Fibroblast of lung (primary cell): Measurements from ENCODE around the gene NID1. TPM values are rescaled to one million over a fixed set of nuclear protein-coding genes. Genes with fewer than 3 reads are reported as not detected.

Experiments
- DNase-seq, 2 donors: peaks; one replicate each; pipeline versions ENCODE4 v3.0.0 to v3.0.0-alpha.2; 2010; ENCODE audit warnings: low read depth in 2 of 2
- H2AFZ ChIP-seq: 2 replicates; pipeline ENCODE4 v1.5.1; 2012; ENCODE audit warnings: low read length, control low read depth, inconsistent platforms
- H3K27ac ChIP-seq: 2 replicates; pipeline ENCODE4 v1.5.1; 2011; ENCODE audit warnings: low read length, control low read depth; ENCODE audit not compliant: insufficient read depth
- H3K27me3 ChIP-seq: 2 replicates; pipeline ENCODE4 v1.5.1; 2011; ENCODE audit warnings: mild to moderate bottlenecking, low read length; ENCODE audit not compliant: control insufficient read depth, insufficient read depth
- H3K36me3 ChIP-seq: 2 replicates; pipeline ENCODE4 v1.5.1; 2011; ENCODE audit warnings: low read length; ENCODE audit not compliant: control insufficient read depth, insufficient read depth
- H3K4me1 ChIP-seq: 2 replicates; pipeline ENCODE4 v1.5.1; 2011; ENCODE audit warnings: low read length; ENCODE audit not compliant: control insufficient read depth, insufficient read depth; ENCODE audit errors: extremely low read depth
- H3K4me2 ChIP-seq: 2 replicates; pipeline ENCODE4 v1.5.1; 2011; ENCODE audit warnings: low read length, control low read depth; ENCODE audit not compliant: insufficient read depth; ENCODE audit errors: extremely low read depth
- H3K4me3 ChIP-seq, 4 experiments: fragments of 200-600 bp in 1 of 4; sonication (generic) in 1 of 4; replicated peaks in 1 of 4; 2 replicates each; pipeline ENCODE4 v1.5.1; 2011 to 2016; ENCODE audit warnings: low read length in 4 of 4, low read depth in 3 of 4, mild to moderate bottlenecking in 3 of 4, control low read depth in 2 of 4, inconsistent platforms in 1 of 4, mixed read lengths in 1 of 4; ENCODE audit not compliant: insufficient read depth in 1 of 4; ENCODE audit errors: control extremely low read depth in 1 of 4
- H3K79me2 ChIP-seq: 2 replicates; pipeline ENCODE4 v1.5.1; 2012; ENCODE audit warnings: mild to moderate bottlenecking, low read length, inconsistent platforms; ENCODE audit not compliant: control insufficient read depth, insufficient read depth
- H3K9ac ChIP-seq: 2 replicates; pipeline ENCODE4 v1.5.1; 2011; ENCODE audit warnings: mild to moderate bottlenecking, low read length, control low read depth; ENCODE audit not compliant: insufficient read depth
- H3K9me3 ChIP-seq: 2 replicates; pipeline ENCODE4 v1.5.1; 2012; ENCODE audit warnings: low read depth, low read length; ENCODE audit not compliant: control insufficient read depth, insufficient read depth
- H4K20me1 ChIP-seq: 2 replicates; pipeline ENCODE4 v1.5.1; 2011; ENCODE audit warnings: low read length; ENCODE audit not compliant: control insufficient read depth, insufficient read depth; ENCODE audit errors: extremely low read depth
- EZH2 ChIP-seq: IDR thresholded peaks from 2 replicates; pipeline ENCODE4 v1.5.1; 2012; ENCODE audit warnings: low read length, control low read depth, mild to moderate bottlenecking; ENCODE audit errors: missing control alignments
- polyA plus RNA-seq, 2 donors: library from polyadenylated mRNA; depleted of rRNA in 1 of 2; stranded (reverse) in 1 of 2; unstranded in 1 of 2; fragments of >200 nt; gene quantifications; 2 replicates each; pipeline ENCODE4 v1.2.1, GENCODE V29; 2011 to 2012; ENCODE audit warnings: missing spikeins in 1 of 2
- total RNA-seq: library from RNA; depleted of rRNA; stranded (reverse); fragments of >200 nt; gene quantifications from 2 replicates; pipeline ENCODE4 v1.2.1, GENCODE V29; 2014
- TF ChIP-seq, protein P1 (sequence below), 2 donors: IDR thresholded peaks in 1 of 2; conservative IDR thresholded peaks in 1 of 2; 1 replicate in 1 of 2; 2 replicates in 1 of 2; pipeline ENCODE4 v1.5.1; 2011 to 2012; ENCODE audit warnings: low read length in 2 of 2, control low read depth in 1 of 2, inconsistent platforms in 1 of 2, low read depth in 1 of 2, mild to moderate bottlenecking in 1 of 2

NID1 gene
- total and polyA plus RNA-seq, 2 donors (not counting 1 experiment from before 2014, with no cell fraction given) = 29.1 to 152 TPM

- no peak for DNase-seq
- TF ChIP-seq EZH2 = no peak
- TF ChIP-seq, protein P1, sequence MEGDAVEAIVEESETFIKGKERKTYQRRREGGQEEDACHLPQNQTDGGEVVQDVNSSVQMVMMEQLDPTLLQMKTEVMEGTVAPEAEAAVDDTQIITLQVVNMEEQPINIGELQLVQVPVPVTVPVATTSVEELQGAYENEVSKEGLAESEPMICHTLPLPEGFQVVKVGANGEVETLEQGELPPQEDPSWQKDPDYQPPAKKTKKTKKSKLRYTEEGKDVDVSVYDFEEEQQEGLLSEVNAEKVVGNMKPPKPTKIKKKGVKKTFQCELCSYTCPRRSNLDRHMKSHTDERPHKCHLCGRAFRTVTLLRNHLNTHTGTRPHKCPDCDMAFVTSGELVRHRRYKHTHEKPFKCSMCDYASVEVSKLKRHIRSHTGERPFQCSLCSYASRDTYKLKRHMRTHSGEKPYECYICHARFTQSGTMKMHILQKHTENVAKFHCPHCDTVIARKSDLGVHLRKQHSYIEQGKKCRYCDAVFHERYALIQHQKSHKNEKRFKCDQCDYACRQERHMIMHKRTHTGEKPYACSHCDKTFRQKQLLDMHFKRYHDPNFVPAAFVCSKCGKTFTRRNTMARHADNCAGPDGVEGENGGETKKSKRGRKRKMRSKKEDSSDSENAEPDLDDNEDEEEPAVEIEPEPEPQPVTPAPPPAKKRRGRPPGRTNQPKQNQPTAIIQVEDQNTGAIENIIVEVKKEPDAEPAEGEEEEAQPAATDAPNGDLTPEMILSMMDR (conservative IDR thresholded peaks at IDR 0.05 in 1 of 2, IDR thresholded peaks at IDR 0.05 in 1 of 2; ENCODE audit: low read depth in 1 of 2, low read length in 2 of 2) = no peak
- Histone ChIP-seq H3K9me3 (no peaks in the 10 kb centered on the region), H3K79me2 (no peaks in the 10 kb centered on the region), H3K36me3 (no peaks in the 10 kb centered on the region), H3K27ac (no peak overlapping the region), H3K4me1 (peaks cover 5% of the 10 kb centered on the region), H3K27me3 (no peaks in the 10 kb centered on the region), H4K20me1 (no peaks in the 10 kb centered on the region), H2AFZ (no peak overlapping the region), H3K4me2 (no peak overlapping the region), H3K9ac (no peak overlapping the region), H3K4me3 (no peak overlapping the region)
These were observed 127.8 kb downstream of the NID1 start for GRCh38 chr1:235937123-235937522.

DNA sequence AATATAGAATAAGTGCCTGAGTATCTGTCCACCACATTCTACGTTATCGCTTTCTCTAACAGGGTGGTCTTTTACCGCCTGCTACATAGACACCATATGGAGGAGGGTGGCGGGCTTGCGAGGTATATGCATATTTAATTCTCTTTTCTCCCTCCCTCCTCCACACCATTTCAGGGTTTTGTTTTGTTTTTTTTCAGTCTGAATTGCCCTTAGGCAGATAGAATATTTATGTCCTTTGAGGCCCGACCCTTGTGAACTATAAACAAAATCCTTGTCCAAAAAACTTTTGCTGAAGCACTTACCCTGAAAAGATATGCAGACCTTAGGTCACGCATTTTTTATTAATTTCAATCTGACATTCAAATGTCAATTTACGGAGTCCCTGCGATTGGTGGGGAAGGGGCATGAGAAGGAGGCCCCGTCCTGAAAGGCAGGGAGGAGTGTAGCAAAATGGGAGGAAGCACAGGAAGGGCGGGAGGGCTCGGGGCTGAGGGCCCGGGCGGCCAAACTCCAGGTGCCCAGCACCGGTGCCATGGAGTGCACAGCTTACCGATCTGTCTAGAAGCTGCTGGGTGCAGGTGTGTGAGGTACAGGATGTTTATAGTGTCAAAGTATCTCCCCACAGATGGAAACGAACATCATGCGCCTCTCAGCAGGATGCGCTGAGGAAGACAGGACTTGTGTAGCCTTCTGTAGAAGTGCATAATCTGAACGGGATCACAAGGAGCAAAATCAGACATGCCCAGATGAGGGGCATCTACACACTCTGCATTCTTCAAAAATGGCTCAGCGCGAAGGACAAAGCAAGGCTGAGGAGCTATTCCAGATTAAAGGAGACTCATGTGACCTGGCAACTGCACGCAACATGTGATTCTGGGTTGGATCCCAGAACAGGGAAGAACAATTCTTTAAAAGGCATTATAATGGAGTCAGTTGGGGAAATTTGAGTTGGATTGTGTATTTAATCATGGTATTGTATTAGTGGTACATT, 129.4 kb downstream of the NID1 start:
- Histone ChIP-seq H3K9ac (no peak overlapping the region), H3K79me2 (no peaks in the 10 kb centered on the region), H3K36me3 (no peaks in the 10 kb centered on the region), H4K20me1 (no peaks in the 10 kb centered on the region), H3K27ac (no peak overlapping the region), H3K27me3 (no peaks in the 10 kb centered on the region), H3K4me1 (peaks cover 5% of the 10 kb centered on the region), H3K4me3 (no peak overlapping the region), H2AFZ (no peak overlapping the region), H3K9me3 (no peaks in the 10 kb centered on the region), H3K4me2 (no peak overlapping the region)
- no peak for TF ChIP-seq EZH2
- TF ChIP-seq, protein P1 (conservative IDR thresholded peaks at IDR 0.05 in 1 of 2, IDR thresholded peaks at IDR 0.05 in 1 of 2; ENCODE audit: low read depth in 1 of 2, low read length in 2 of 2) = no peak
- DNase-seq = no peak

DNA sequence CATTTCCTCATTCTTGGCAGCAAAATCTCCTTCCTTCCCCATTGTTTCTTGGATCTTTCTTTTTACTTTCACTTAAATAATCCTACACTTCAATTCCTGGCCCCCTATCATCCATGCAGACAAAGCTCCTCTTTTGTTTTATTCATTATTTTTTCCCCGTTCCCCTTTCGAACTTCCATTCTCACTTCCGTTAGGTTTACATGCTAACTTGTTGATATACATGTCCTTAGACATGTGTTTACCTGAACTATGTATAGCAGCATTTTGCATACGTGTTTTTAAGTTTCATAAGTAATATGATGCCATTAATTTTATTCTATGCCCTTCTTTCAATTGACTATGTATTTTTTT, 131.1 kb downstream of the NID1 start:
- Histone ChIP-seq H2AFZ (no peak overlapping the region), H3K79me2 (no peaks in the 10 kb centered on the region), H3K4me2 (no peak overlapping the region), H3K27ac (no peak overlapping the region), H3K9me3 (no peaks in the 10 kb centered on the region), H4K20me1 (no peaks in the 10 kb centered on the region), H3K9ac (no peak overlapping the region), H3K36me3 (no peaks in the 10 kb centered on the region), H3K27me3 (no peaks in the 10 kb centered on the region), H3K4me1 (no peaks in the 10 kb centered on the region), H3K4me3 (no peak overlapping the region)
- no peak for DNase-seq
- TF ChIP-seq, protein P1 (conservative IDR thresholded peaks at IDR 0.05 in 1 of 2, IDR thresholded peaks at IDR 0.05 in 1 of 2; ENCODE audit: low read depth in 1 of 2, low read length in 2 of 2) = no peak
- no peak for TF ChIP-seq EZH2
